GM10248 (cell line): Measurements from ENCODE around the gene ZMIZ1.

Source experiments
- CTCF ChIA-PET: fragments of 300-600 bp; sonication (Branson Sonifier 250); formaldehyde crosslinking; extraction: SDS; loops from one replicate; lab custom pipeline; 2021; ENCODE audit warnings: antibody characterized with exemption; lab: Yijun Ruan, JAX
- POLR2A ChIA-PET: fragments of 350-650 bp; sonication (Branson Sonifier 250); formaldehyde crosslinking; extraction: SDS; loops from one replicate; lab custom pipeline; 2020; ENCODE audit warnings: antibody characterized with exemption; lab: Yijun Ruan, JAX
- DNase-seq: peaks from one replicate; pipeline ENCODE4 v3.0.0; 2012; ENCODE audit errors: extremely low spot score
- TF ChIP-seq, protein P1 (sequence below): IDR thresholded peaks from 2 replicates; pipeline ENCODE4 v1.5.1; 2012; ENCODE audit warnings: mild to moderate bottlenecking, low read depth; ENCODE audit errors: extremely low read depth, missing control alignments, control extremely low read depth

The ZMIZ1 gene

GRCh38 chr10:79055100-79055782, 13.5 kb upstream of the ZMIZ1 start:
- POLR2A ChIA-PET, result no interaction called here
- CTCF ChIA-PET, result interaction anchor here (1.5 kb wide), 1 partner anchor 9 kb away, joined by 3 read pairs; no protein-coding TSS in a partner anchor
- no peak for DNase-seq
- TF ChIP-seq, protein P1, sequence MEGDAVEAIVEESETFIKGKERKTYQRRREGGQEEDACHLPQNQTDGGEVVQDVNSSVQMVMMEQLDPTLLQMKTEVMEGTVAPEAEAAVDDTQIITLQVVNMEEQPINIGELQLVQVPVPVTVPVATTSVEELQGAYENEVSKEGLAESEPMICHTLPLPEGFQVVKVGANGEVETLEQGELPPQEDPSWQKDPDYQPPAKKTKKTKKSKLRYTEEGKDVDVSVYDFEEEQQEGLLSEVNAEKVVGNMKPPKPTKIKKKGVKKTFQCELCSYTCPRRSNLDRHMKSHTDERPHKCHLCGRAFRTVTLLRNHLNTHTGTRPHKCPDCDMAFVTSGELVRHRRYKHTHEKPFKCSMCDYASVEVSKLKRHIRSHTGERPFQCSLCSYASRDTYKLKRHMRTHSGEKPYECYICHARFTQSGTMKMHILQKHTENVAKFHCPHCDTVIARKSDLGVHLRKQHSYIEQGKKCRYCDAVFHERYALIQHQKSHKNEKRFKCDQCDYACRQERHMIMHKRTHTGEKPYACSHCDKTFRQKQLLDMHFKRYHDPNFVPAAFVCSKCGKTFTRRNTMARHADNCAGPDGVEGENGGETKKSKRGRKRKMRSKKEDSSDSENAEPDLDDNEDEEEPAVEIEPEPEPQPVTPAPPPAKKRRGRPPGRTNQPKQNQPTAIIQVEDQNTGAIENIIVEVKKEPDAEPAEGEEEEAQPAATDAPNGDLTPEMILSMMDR, result no peak

- no peak for DNase-seq
- CTCF ChIA-PET, result no interaction called here
- POLR2A ChIA-PET, result no interaction called here
- TF ChIP-seq, protein P1, result no peak
These were observed 12.9 kb upstream of the ZMIZ1 start for GRCh38 chr10:79055892-79056291.

- TF ChIP-seq, protein P1, result no peak
- CTCF ChIA-PET, result no interaction called here
- DNase-seq, result no peak
- POLR2A ChIA-PET, result no interaction called here
These were observed 12.4 kb upstream of the ZMIZ1 start for GRCh38 chr10:79056361-79056735.

DNA sequence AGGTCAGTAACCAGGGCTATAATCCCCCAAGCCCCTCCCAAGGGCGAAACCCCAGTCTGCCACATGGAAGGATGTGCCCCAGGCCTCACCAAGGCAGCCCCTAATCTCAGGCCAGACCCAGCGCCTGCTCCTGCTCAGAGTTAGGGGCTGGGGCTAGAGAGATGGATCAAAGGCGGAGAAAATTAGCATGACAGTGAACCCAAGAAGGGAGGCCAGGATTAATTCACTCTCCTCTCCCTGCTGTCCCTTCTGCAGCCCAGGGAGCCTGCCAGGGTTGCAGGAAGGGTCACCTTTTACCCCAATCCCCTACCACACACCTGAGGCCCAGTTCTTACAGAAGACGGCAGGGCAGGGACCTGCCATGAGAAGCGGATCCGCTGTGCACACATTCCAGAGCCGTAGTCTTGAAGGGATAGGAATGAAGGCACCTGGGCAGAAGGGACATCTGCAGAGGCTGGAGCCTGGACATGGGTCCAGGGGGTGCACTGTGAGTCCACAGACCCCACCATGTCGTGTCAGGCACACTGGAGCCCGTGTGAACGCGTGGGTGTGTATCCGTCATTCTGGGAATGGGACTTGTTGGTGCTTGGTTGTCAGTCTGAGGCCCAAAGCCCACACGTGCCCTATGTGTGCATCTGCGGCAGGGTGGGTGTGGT, 11.9 kb upstream of the ZMIZ1 start:
- TF ChIP-seq, protein P1, result no peak
- ChIA-PET POLR2A (no interaction called here), CTCF (no interaction called here)
- DNase-seq, result no peak

DNA sequence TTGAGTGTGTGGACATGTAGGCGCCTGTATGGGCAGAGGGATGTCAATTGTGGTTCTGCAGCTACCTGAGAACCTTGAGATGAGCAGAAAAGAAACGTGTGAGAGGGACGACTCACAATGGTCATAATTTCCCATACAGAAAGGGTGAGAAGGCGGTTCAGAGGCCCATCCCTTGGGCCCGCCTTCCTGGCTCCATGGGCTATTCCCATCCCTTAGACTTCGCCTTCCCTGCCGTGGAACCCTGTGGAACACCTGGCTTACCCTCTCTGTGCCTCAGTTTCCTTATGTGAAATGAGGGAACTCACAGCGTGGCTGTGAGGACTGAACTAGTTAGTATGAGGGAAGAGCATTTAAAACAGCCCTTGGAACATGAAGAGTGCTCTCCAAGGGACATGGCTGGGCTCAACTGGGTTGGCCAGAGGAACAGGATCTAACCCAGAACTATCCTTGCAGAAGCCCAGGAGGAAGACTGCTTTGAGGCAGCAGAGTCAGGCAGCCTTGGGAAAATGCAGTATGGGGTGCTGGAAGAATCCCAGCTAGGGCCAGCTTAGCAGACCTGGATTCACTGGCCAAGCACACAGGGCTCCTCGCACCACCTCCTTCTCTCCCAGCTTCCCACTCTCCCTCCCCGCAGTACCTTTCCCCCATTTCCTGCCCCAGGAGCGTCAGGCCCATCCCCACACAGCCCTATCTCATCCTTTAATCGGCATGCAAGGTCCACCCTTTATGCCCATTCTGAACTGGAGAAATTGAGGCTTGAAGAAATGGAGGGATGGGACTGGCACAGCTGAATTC, 11.1 kb upstream of the ZMIZ1 start:
- POLR2A ChIA-PET, result no interaction called here
- TF ChIP-seq, protein P1, result no peak
- CTCF ChIA-PET, result interaction anchor here (1.1 to 2.3 kb wide), 2 partner anchors 16 to 137 kb away, joined by 3 to 10 read pairs; no protein-coding TSS in a partner anchor
- DNase-seq, result no peak
